ENCODE measurements around the gene LMX1B. TPM values are rescaled to one million over a fixed set of nuclear protein-coding genes. Genes with fewer than 3 reads are reported as not detected.

Gene LMX1B
- total RNA-seq = under 1 TPM in 1 of 2 donors, not detected in 1; 0.13 TPM

GRCh38 chr9:126613651-126614050 lies at the start of gene LMX1B:
TSS of gene LMX1B (plus strand) at chr9:126613928. CDS start at chr9:126614450, 522 bp downstream.
- DNase-seq = no peak
- Histone ChIP-seq H3K4me3 (peak within 1 kb of the TSS; percentile 9), H3K9me3 (no peaks in the 10 kb centered on the region), H3K9ac (ENCODE audit: low read depth in 2 of 2, low read length in 2 of 2) (no peak within 1 kb of the TSS), H3K27me3 (peaks cover 90% of the 10 kb centered on the region), H3K4me1 (peaks cover 8% of the 10 kb centered on the region), H3K36me3 (no peaks in the 10 kb centered on the region), H3K27ac (no peak within 1 kb of the TSS)
- TF ChIP-seq CTCF (IDR thresholded peaks at IDR 0.05) = no peak
- intact Hi-C loops (cut with DNase I) = loop anchor here (5.0 kb wide), 2 partner anchors 79 to 169 kb away; no protein-coding TSS in a partner anchor

GRCh38 chr9:126564128-126564527 lies 49.6 kb upstream of the LMX1B start:
- no peaks in the 10 kb centered on the region for H3K4me1 ChIP-seq
- no peak overlapping the region for H3K27ac ChIP-seq
- intact Hi-C loops (cut with DNase I) = no loop called here
- H3K4me3 ChIP-seq = no peak overlapping the region
- H3K9me3 ChIP-seq = no peaks in the 10 kb centered on the region
- no peaks in the 10 kb centered on the region for H3K27me3 ChIP-seq
- H3K36me3 ChIP-seq = no peaks in the 10 kb centered on the region
- H3K9ac ChIP-seq (ENCODE audit: low read depth in 2 of 2, low read length in 2 of 2) = no peak overlapping the region
- TF ChIP-seq CTCF (IDR thresholded peaks at IDR 0.05) = no peak
- peak; percentile 20 for DNase-seq

GRCh38 chr9:126564716-126565115 lies 49.0 kb upstream of the LMX1B start:
- intact Hi-C loops (cut with DNase I) = no loop called here
- DNase-seq = no peak
- no peak overlapping the region for H3K4me3 ChIP-seq
- H3K4me1 ChIP-seq = no peaks in the 10 kb centered on the region
- no peaks in the 10 kb centered on the region for H3K9me3 ChIP-seq
- no peaks in the 10 kb centered on the region for H3K36me3 ChIP-seq
- H3K27me3 ChIP-seq = no peaks in the 10 kb centered on the region
- H3K9ac ChIP-seq (ENCODE audit: low read depth in 2 of 2, low read length in 2 of 2) = no peak overlapping the region
- H3K27ac ChIP-seq = no peak overlapping the region
- no peak for TF ChIP-seq CTCF (IDR thresholded peaks at IDR 0.05)

- H3K27me3 ChIP-seq = no peaks in the 10 kb centered on the region
- no peak for TF ChIP-seq CTCF (IDR thresholded peaks at IDR 0.05)
- DNase-seq = no peak
These were observed 48.2 kb upstream of the LMX1B start for GRCh38 chr9:126565336-126566128.

GRCh38 chr9:126569036-126569435 lies 44.7 kb upstream of the LMX1B start:
- no peaks in the 10 kb centered on the region for H3K27me3 ChIP-seq
- no peak for TF ChIP-seq CTCF (IDR thresholded peaks at IDR 0.05)
- H3K9ac ChIP-seq (ENCODE audit: low read depth in 2 of 2, low read length in 2 of 2) = no peak overlapping the region
- H3K27ac ChIP-seq = no peak overlapping the region
- intact Hi-C loops (cut with DNase I) = no loop called here
- no peaks in the 10 kb centered on the region for H3K9me3 ChIP-seq
- DNase-seq = no peak
- H3K4me3 ChIP-seq = no peak overlapping the region
- H3K36me3 ChIP-seq = no peaks in the 10 kb centered on the region
- no peaks in the 10 kb centered on the region for H3K4me1 ChIP-seq

More at GRCh38 chr9:126565336-126566128, 48.2 kb upstream of the LMX1B start:
- Histone ChIP-seq H3K27ac (no peak overlapping the region), H3K4me3 (no peak overlapping the region), H3K4me1 (no peaks in the 10 kb centered on the region), H3K36me3 (no peaks in the 10 kb centered on the region), H3K9ac (ENCODE audit: low read depth in 2 of 2, low read length in 2 of 2) (no peak overlapping the region), H3K9me3 (no peaks in the 10 kb centered on the region)
- intact Hi-C loops (cut with DNase I) = no loop called here
